NAMALWA (cell line): ENCODE data around the gene COL2A1.

Experiments
- DNase-seq: peaks from one replicate; pipeline ENCODE4 v3.0.0-alpha.2; 2015; ENCODE audit warnings: low spot score

COL2A1 gene

GRCh38 chr12:48004053-48004941 is at the start of gene COL2A1:
TSS of gene COL2A1 (minus strand) at chr12:48004476. CDS start at chr12:48004321, 155 bp downstream.
- no peak for DNase-seq

GRCh38 chr12:48053883-48054282 is 49.6 kb upstream of the COL2A1 start:
- DNase-seq, result no peak

- DNase-seq, result no peak
Observed at GRCh38 chr12:48053122-48053521, 48.8 kb upstream of the COL2A1 start.

GRCh38 chr12:48051681-48052080 is 47.4 kb upstream of the COL2A1 start:
- no peak for DNase-seq

- no peak for DNase-seq
Observed at GRCh38 chr12:48050174-48050573, 45.9 kb upstream of the COL2A1 start.

- DNase-seq, result no peak
Observed at GRCh38 chr12:48045965-48046518, 41.8 kb upstream of the COL2A1 start.

- no peak for DNase-seq
Observed at GRCh38 chr12:48045061-48045846, 41.0 kb upstream of the COL2A1 start.

GRCh38 chr12:48044396-48044795 is 40.1 kb upstream of the COL2A1 start:
- DNase-seq, result no peak

- no peak for DNase-seq
Observed at GRCh38 chr12:48043771-48044170, 39.5 kb upstream of the COL2A1 start.

GRCh38 chr12:48041591-48042423 is 37.5 kb upstream of the COL2A1 start:
- DNase-seq, result no peak

DNA sequence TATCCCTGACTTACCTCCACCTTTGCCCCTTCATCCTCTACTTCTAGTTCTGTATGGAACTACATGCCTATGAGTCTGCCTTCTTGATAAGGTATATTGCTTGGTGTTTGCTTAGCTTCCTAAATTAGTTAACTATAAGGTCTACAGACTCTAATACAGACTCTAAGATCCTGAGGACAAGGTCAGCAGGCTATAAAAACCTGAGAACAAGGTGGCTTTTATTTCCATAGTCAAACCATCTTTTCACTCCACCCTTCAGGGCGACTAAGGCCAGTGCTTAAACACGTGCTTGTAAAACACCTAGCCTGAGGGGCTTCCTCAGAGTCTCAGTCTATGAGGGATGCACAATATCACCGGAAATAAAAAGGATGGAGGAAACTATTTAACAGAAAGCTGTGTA is 36.1 kb upstream of the COL2A1 start:
- no peak for DNase-seq

DNA sequence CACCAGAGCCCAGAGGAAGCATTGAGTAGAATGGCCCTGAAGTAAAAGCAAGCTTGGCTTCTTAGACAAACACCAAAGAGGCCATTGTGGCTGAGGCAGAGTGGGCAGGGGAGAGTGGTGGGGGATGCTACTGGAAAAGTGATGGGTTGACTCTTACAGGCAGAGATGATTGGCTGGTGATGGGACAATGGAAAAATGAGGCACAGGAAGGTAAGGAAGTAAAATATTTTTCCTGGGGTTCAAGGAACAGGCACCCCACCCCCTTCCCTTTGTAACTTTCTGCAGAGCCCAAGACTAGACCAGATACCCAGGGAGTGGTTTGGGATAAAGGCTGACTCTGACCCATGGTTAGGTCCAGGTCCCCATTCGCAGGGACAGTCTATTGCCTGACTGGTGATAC is 34.9 kb upstream of the COL2A1 start:
- no peak for DNase-seq

- peak; percentile 17 for DNase-seq
Observed at GRCh38 chr12:48038085-48038484, 33.8 kb upstream of the COL2A1 start.

GRCh38 chr12:48037267-48037915 is 33.1 kb upstream of the COL2A1 start:
- DNase-seq, result no peak

DNA sequence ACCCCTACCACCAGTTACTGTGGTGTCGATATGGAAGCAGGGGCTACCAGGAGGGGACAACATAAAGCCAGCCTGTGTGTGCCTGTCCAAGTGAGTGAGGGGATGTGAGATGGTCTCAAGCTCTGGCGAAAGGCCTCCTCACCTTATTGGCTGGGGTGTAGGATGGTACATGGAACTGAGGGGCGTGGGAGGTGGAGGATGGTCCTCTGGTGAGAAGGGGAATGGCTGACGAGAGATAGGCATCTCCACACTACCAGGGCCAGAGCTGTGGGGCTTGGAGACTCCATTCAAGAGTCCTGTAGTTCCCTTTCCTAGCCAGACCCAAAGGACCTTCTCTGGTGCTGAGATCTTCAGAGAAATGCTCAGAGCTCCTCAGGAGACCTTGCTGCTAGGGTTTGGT is 32.5 kb upstream of the COL2A1 start:
- no peak for DNase-seq

DNA sequence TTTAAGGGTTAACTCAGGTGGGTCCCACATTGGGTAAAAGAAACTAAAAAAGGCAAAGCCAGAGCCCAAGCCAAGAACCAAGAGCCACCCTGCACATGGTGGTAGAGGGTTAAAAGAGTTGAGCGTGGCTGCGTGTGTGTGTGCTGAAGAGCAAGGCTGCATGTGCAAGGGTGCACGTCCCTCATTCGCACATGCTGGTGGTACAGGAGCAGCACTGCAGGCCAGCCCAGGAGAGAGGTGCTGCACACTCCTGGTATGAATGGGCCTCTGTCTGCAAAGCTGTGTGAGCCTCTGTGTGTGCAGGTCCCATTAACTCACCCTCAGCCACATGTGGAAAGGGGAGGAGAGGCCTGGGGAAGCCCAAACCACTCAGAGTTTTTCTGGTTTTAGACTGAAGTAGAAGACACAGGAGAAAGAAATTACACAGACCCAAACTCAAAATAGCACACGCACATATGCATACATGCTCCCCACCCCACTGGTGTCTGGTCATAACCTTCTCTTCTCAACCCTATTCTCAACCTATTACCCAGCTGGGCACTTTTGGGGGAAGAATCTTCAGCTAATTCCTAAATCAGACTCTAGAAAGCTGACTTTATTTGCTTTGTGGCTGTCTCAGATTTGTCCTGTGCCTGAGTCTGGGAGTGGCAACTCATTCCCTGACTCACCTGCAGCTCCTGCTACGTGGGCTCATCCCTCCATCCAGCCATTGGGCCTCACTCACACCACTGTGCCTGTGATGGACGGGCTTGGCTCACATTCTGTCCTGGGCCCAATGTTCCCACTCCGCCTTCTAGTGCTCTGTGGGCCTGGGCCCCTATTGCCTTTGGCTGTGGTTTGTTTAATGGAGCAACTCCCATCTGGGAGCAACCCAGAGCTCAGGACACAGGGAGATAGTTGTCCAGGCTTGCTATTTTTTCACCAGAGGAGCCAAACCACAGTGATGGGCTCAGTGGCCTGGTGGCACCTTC is 30.8 kb upstream of the COL2A1 start:
- DNase-seq, result no peak

DNA sequence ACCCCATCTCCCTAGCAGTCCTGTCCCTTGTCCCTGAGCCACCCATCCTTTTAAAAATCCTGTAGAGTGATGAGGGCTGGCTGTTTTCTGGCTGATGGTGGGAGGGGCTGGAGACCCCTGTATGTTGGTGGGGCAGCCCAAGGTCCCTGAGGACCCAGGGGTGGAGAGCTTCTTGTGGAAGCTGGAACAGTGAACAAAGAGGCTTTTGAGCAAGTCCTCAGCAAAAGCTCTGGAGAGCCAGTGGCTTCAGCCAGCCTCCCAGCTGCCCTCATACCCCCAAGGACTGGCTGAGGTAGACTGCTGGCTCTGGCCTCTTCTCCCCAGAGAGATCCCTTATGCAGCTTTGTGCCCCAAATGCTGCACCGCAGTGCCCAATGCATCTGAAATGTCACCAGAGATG is 29.2 kb upstream of the COL2A1 start:
- DNase-seq, result no peak

- no peak for DNase-seq
Observed at GRCh38 chr12:48032597-48032996, 28.3 kb upstream of the COL2A1 start.

- DNase-seq, result no peak
Observed at GRCh38 chr12:48031135-48031960, 27.1 kb upstream of the COL2A1 start.
